Gastrocnemius medialis (tissue), 4 donors: Measurements from ENCODE around the gene MTHFS.

Experiments used
- POLR2A ChIP-seq, 2 donors: fragments of 450-650 bp; IDR thresholded peaks; one replicate each; pipeline ENCODE4 v1.6.1; 2017; ENCODE audit warnings: antibody characterized with exemption in 2 of 2, mild to moderate bottlenecking in 2 of 2, moderate library complexity in 2 of 2
- TF ChIP-seq, protein P1 (sequence below), 5 experiments: fragments of 450-650 bp in 3 of 5; fragments of 200-600 bp in 2 of 5; sonication (generic) in 2 of 5; IDR thresholded peaks in 4 of 5; conservative IDR thresholded peaks in 1 of 5; 1 replicate in 4 of 5; 2 replicates in 1 of 5; pipeline ENCODE4 v1.5.1; 2016 to 2019; ENCODE audit warnings: antibody characterized with exemption in 5 of 5, mild to moderate bottlenecking in 3 of 5, moderate library complexity in 3 of 5

DNA sequence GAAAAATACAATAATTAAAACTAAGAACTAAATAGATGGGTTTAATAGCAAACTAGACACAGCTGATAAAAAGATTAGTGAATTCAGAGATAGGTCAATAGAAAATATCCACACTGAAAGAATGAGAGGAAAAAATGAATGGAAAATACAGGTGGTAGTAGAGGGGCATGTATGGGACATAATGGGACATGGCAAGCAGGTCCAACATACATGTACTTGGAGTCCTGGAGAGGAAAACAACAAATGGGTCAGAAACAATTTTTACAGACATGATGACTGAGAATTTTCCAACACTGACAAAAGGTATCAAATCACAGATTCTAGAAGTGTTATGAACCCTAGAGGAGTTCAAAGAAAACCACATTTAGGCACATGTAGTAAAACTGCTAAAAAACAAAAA lies 68.4 kb downstream of the MTHFS start:
- TF ChIP-seq, protein P1, sequence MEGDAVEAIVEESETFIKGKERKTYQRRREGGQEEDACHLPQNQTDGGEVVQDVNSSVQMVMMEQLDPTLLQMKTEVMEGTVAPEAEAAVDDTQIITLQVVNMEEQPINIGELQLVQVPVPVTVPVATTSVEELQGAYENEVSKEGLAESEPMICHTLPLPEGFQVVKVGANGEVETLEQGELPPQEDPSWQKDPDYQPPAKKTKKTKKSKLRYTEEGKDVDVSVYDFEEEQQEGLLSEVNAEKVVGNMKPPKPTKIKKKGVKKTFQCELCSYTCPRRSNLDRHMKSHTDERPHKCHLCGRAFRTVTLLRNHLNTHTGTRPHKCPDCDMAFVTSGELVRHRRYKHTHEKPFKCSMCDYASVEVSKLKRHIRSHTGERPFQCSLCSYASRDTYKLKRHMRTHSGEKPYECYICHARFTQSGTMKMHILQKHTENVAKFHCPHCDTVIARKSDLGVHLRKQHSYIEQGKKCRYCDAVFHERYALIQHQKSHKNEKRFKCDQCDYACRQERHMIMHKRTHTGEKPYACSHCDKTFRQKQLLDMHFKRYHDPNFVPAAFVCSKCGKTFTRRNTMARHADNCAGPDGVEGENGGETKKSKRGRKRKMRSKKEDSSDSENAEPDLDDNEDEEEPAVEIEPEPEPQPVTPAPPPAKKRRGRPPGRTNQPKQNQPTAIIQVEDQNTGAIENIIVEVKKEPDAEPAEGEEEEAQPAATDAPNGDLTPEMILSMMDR (IDR thresholded peaks at IDR 0.05 in 4 of 5, conservative IDR thresholded peaks at IDR 0.05 in 1 of 5), result no peak
- TF ChIP-seq POLR2A (IDR thresholded peaks at IDR 0.05), result no peak
